ENCODE data around the gene ABR.

DNA sequence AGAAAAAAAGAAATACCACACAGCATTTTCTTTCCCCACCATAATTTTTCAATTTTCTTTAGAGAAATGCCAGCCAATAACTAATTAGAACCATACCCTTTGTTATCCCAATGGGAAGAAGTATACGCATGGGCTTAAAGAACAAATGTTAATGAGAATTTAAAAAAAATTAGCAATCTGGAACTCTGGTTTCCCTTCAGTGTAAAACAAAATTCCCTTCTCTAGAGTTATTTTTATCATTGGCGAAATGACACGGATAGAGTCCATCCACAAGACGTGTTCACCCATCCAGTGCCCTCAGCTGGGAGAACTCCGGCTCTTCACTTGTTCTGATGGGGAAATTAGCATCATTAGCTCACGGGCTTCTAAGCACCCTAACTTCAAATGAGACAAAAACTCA, 203.5 kb downstream of the ABR start:
- TF ChIP-seq TFCP2L1 (CRISPR knock-in tag; IDR thresholded peaks at IDR 0.05) = no peak
- TF ChIP-seq, protein P1, sequence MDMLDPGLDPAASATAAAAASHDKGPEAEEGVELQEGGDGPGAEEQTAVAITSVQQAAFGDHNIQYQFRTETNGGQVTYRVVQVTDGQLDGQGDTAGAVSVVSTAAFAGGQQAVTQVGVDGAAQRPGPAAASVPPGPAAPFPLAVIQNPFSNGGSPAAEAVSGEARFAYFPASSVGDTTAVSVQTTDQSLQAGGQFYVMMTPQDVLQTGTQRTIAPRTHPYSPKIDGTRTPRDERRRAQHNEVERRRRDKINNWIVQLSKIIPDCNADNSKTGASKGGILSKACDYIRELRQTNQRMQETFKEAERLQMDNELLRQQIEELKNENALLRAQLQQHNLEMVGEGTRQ (IDR thresholded peaks at IDR 0.05) = no peak
